ENCODE results near the gene ITPRIP. TPM values are rescaled to one million over a fixed set of nuclear protein-coding genes. Genes with fewer than 3 reads are reported as not detected.
A peak's percentile ranks its signal among the peaks of the same experiment; 100 is the strongest.

Gene ITPRIP
- total RNA-seq, 2 donors from 2014 or later = 19.6 to 26.1 TPM

DNA sequence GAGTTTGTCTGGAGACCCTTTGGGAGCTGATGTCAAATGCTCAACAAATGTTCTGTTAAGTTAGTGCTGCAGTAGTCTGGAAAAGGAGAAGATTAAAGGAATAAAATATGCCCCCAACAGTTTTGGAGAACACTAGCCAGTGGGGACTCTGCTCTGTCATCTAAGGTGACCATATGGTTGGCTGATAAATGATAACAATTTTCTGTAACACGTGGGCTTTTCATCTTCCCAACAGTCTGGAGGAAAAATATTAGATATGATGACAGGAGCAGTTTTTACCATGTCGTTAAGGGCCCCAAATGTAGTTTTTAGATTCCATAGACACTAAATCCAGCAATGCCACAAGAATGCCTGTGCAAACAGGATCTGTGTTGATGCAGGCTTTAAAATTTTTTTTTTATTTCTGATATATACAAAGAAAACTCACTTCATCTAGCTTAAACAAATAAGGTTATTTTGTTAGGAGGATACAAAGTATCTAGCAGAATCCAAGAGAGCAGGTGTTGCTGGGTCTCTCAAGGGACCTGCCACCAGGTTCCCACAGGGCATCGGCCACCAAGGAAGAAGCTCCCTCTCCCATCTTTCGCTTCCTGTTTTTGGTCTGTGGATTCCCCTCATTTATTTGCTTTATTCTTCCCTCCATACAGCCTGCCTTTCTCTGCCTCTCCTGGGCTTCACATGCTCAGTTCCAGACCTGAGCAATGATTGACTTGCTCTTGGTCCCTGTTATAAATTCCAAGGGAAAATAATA lies 9.2 kb upstream of the ITPRIP start:
- ATAC-seq (no peak), DNase-seq (ENCODE audit: low spot score in 2 of 2) (no peak)
- Mint-ChIP-seq H3K36me3 (peaks cover 0 to 10% of the 10 kb centered on the region in 2 donors), H3K9me3 (peaks cover 3 to 10% of the 10 kb centered on the region in 2 donors), H3K27ac (no peak overlapping the region)

DNA sequence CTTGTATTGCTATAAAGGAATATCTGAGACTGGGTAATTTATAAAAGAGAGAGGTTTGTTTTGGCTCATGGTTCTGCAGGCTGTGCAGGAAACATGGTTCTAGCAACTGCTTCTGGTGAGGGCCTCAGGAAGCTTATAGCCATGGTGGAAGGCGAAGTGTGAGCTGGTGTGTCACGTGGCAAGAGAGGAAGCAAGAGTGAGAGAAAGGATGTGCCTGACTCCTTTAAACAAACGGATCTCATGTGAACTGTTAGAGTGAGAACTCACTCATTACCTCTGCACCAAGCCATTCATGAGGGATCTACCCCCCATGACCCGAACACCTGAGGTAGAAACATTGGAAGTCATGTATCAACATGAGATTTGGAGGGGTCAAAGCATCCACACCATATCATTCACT lies 7.7 kb upstream of the ITPRIP start:
- peak in 1 of 2 donors; percentile 54 for ATAC-seq
- peaks cover 3 to 10% of the 10 kb centered on the region in 2 donors for H3K9me3 Mint-ChIP-seq
- peaks cover 0 to 10% of the 10 kb centered on the region in 2 donors for H3K36me3 Mint-ChIP-seq
- no peak for DNase-seq (ENCODE audit: low spot score in 2 of 2)
- H3K27ac Mint-ChIP-seq = no peak overlapping the region

DNA sequence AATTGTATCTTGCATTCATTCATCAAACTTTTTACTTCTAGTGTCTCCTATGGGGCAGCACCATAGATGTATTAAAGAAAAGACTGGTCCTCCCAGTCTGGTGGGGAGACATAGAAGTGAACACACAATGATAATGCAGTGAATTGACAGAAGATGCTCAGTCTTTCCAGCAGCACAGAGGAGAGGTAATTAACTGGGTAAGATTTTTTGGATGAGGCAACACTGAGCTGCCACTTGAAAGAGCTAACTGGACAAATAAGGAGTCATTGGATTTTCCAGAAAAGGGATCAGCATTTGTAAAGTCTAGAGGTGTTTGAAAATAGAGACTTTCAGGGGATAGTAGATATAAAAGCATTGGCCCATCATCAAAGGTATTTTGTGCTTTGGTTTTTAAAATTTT lies 7.2 kb upstream of the ITPRIP start:
- H3K27ac Mint-ChIP-seq = no peak overlapping the region
- H3K36me3 Mint-ChIP-seq = peaks cover 0 to 10% of the 10 kb centered on the region in 2 donors
- DNase-seq (ENCODE audit: low spot score in 2 of 2) (no peak), ATAC-seq (no peak)
- H3K9me3 Mint-ChIP-seq = peaks cover 3 to 10% of the 10 kb centered on the region in 2 donors

DNA sequence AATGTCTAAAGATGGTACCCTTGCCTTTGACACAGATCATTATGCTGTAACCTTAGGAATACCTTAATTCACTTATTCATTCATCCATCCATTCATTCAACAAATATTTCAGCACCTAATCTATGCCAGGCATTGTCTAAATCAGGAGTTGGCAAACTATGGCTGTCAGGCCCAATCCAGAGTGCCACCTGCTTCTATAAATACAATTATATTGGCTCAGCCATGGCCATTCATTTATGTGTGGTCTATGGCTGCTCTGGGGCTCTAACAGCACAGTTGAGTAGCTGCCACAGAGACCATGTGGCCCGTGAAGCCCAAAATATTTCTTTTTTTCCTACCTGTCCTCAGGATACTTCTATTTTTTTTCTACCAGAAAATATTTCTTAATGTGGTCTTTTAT lies 6.0 kb upstream of the ITPRIP start:
- Mint-ChIP-seq H3K27ac (no peak overlapping the region), H3K9me3 (peaks cover 3 to 10% of the 10 kb centered on the region in 2 donors), H3K36me3 (peaks cover 0 to 10% of the 10 kb centered on the region in 2 donors)
- DNase-seq (ENCODE audit: low spot score in 2 of 2) (no peak), ATAC-seq (no peak)

- Mint-ChIP-seq H3K27ac (no peak overlapping the region), H3K9me3 (peaks cover 3 to 10% of the 10 kb centered on the region in 2 donors), H3K36me3 (peaks cover 7 to 17% of the 10 kb centered on the region in 2 donors)
- DNase-seq (ENCODE audit: low spot score in 2 of 2) (no peak), ATAC-seq (no peak)
Measured at GRCh38 chr10:104342941-104343411, 4.7 kb upstream of the ITPRIP start.

- DNase-seq (ENCODE audit: low spot score in 2 of 2) (no peak), ATAC-seq (no peak)
- Mint-ChIP-seq H3K36me3 (peaks cover 14 to 18% of the 10 kb centered on the region in 2 donors), H3K9me3 (peaks cover 3 to 6% of the 10 kb centered on the region in 2 donors), H3K27ac (no peak overlapping the region)
Measured at GRCh38 chr10:104340641-104341040, 2.4 kb upstream of the ITPRIP start.

DNA sequence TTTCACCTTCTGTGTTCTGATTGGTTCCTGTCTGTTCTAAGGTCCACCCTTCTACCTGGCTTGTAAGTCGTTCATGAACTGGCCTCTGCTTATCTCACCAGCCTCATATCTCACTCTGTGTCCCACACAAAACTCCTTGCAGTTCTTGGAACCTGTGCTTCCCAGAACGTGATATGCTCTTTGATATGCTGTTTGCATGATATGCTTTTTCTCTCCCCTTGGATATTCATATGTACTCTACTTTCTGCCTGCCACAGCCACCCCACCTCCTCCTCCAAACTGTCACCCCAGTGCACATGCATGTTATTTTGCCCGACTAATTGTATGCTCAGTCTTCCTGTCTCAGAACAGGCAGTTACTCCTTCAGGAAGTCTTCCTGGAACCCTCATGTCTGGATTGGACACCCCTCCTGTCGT lies 1.9 kb upstream of the ITPRIP start:
- peaks cover 0 to under 1% of the 10 kb centered on the region in 2 donors for H3K9me3 Mint-ChIP-seq
- peaks cover 13 to 14% of the 10 kb centered on the region in 2 donors for H3K36me3 Mint-ChIP-seq
- no peak for DNase-seq (ENCODE audit: low spot score in 2 of 2)
- ATAC-seq = no peak
- H3K27ac Mint-ChIP-seq = no peak overlapping the region

DNA sequence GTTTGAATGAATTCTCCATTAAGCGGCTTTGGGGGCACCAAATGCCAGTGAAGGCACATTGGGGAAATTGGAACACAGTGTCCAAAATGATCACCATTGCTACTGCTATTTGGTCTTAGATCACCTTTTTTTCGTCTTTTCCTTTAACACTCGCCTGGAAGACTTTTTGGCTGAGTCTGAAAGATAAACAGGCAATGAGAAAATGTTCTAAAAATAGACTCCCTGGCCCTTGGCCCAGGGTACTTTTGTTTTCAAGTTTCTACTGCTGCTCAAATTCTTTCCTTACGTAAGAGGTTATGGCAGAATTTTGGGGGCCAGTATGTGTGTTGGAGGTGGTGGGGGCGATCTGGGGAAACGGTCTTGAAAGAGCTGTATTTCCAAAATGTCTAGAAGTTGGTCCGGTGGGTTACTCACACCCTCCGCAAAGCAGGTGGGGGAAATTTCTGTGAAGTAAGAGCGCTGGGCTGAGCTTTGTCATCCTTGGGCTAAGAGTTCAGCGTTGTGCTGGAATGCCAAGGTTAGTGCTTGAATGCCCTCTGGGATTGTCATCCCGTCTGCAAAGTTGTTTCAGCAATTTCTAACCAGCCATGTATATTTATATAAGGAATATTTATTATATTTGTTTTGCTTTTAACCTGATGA lies 1.3 kb upstream of the ITPRIP start:
- Mint-ChIP-seq H3K27ac (peak overlapping the region; percentile 44 to 96), H3K9me3 (no peaks in the 10 kb centered on the region), H3K36me3 (peaks cover 13 to 14% of the 10 kb centered on the region in 2 donors)
- DNase-seq (ENCODE audit: low spot score in 2 of 2) = no peak
- no peak for ATAC-seq

DNA sequence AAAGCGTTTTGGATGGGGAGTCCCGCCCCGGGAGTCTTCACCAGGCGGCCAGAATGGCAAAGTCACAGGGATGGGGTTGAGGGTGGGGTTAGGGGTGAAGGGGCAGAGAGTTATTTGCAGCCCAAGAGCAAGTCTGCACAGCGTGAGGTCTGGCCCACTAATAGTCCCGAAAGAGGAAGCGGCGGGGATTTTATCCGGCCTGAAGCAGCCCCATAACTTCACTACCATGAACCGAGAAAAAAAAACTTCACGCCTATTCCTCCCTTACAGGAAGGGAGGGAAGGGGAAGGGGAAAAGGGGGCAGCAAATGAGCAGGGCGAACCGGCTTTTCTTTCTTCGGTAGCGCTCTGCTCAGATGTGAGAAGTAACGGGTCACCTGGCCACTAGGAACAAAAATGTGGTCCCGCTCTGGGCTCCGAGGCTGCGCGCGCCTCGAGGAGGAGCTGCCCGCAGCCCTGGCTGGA lies 712 bp downstream of the ITPRIP start:
- H3K36me3 Mint-ChIP-seq = peaks cover 14 to 20% of the 10 kb centered on the region in 2 donors
- peak overlapping the region; percentile 81 to 96 for H3K27ac Mint-ChIP-seq
- H3K9me3 Mint-ChIP-seq = no peaks in the 10 kb centered on the region
- peak; percentile 34 to 42 for ATAC-seq
- DNase-seq (ENCODE audit: low spot score in 2 of 2) = no peak

- peaks cover 14 to 20% of the 10 kb centered on the region in 2 donors for H3K36me3 Mint-ChIP-seq
- no peak for ATAC-seq
- peak overlapping the region; percentile 96 to 97 for H3K27ac Mint-ChIP-seq
- no peak for DNase-seq (ENCODE audit: low spot score in 2 of 2)
- H3K9me3 Mint-ChIP-seq = no peaks in the 10 kb centered on the region
Measured at GRCh38 chr10:104336821-104337467, 1.3 kb downstream of the ITPRIP start.

- H3K27ac Mint-ChIP-seq = peak overlapping the region; percentile 7 to 50
- ATAC-seq = no peak
- no peak for DNase-seq (ENCODE audit: low spot score in 2 of 2)
- no peaks in the 10 kb centered on the region for H3K9me3 Mint-ChIP-seq
- H3K36me3 Mint-ChIP-seq = peaks cover 14 to 20% of the 10 kb centered on the region in 2 donors
Measured at GRCh38 chr10:104334965-104335650, 3.2 kb downstream of the ITPRIP start.

DNA sequence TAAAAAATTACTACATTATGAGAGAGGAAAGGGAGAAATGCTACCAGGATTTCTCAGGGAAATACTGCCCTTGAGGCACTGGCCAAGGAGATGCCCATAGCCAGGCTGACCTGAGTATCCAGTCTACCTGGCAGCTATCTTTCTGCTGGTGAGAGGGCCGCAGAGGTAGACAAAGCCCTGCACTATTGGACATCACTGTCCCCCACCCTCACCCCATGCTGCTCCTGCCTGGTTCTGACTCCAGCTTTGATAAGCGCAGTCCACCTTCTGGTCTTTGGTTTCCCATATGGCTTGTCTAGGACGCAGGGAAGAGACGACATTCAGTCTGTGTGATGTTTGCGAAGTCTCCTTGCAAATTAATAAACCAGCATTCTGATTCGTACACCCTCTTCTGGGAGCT lies 3.7 kb downstream of the ITPRIP start:
- no peak for ATAC-seq
- Mint-ChIP-seq H3K36me3 (peaks cover 14 to 20% of the 10 kb centered on the region in 2 donors), H3K9me3 (no peaks in the 10 kb centered on the region), H3K27ac (peak overlapping the region; percentile 7 to 50)
- DNase-seq (ENCODE audit: low spot score in 2 of 2) = no peak

- peak in 1 of 2 donors; percentile 50 for DNase-seq (ENCODE audit: low spot score in 2 of 2)
Measured at GRCh38 chr10:104333728-104334373, 4.4 kb downstream of the ITPRIP start.

GRCh38 chr10:104333032-104333727 lies 5.1 kb downstream of the ITPRIP start:
- peak overlapping the region; percentile 72 to 91 for H3K27ac Mint-ChIP-seq
- peaks cover 10 to 15% of the 10 kb centered on the region in 2 donors for H3K36me3 Mint-ChIP-seq
- ATAC-seq = no peak
- no peaks in the 10 kb centered on the region for H3K9me3 Mint-ChIP-seq
- DNase-seq (ENCODE audit: low spot score in 2 of 2) = peak in 1 of 2 donors; percentile 57

More at GRCh38 chr10:104333728-104334373, 4.4 kb downstream of the ITPRIP start:
- no peaks in the 10 kb centered on the region for H3K9me3 Mint-ChIP-seq
- no peak for ATAC-seq
- H3K36me3 Mint-ChIP-seq = peaks cover 14 to 20% of the 10 kb centered on the region in 2 donors
- peak overlapping the region; percentile 72 to 91 for H3K27ac Mint-ChIP-seq

- ATAC-seq = no peak
Measured at GRCh38 chr10:104332243-104333031, 5.8 kb downstream of the ITPRIP start.

More at GRCh38 chr10:104332243-104333031, 5.8 kb downstream of the ITPRIP start:
- Mint-ChIP-seq H3K36me3 (peaks cover 7 to 13% of the 10 kb centered on the region in 2 donors), H3K9me3 (no peaks in the 10 kb centered on the region), H3K27ac (no peak overlapping the region)
- DNase-seq (ENCODE audit: low spot score in 2 of 2) = peak in 1 of 2 donors; percentile 40
